ENCODE results near the gene PAGE2B. TPM values are rescaled to one million over a fixed set of nuclear protein-coding genes. Genes with fewer than 3 reads are reported as not detected.

PAGE2B gene
- total RNA-seq, 4 donors from 2014 or later: not detected

GRCh38 chrX:55098691-55099090 is 23.9 kb downstream of the PAGE2B start:
- Histone ChIP-seq H3K27me3 (no peaks in the 10 kb centered on the region), H3K9me3 (no peaks in the 10 kb centered on the region), H3K27ac (no peak overlapping the region), H3K4me1 (no peaks in the 10 kb centered on the region), H3K36me3 (no peaks in the 10 kb centered on the region), H3K4me3 (no peak overlapping the region)
- ATAC-seq: no peak
- TF ChIP-seq, protein P1, sequence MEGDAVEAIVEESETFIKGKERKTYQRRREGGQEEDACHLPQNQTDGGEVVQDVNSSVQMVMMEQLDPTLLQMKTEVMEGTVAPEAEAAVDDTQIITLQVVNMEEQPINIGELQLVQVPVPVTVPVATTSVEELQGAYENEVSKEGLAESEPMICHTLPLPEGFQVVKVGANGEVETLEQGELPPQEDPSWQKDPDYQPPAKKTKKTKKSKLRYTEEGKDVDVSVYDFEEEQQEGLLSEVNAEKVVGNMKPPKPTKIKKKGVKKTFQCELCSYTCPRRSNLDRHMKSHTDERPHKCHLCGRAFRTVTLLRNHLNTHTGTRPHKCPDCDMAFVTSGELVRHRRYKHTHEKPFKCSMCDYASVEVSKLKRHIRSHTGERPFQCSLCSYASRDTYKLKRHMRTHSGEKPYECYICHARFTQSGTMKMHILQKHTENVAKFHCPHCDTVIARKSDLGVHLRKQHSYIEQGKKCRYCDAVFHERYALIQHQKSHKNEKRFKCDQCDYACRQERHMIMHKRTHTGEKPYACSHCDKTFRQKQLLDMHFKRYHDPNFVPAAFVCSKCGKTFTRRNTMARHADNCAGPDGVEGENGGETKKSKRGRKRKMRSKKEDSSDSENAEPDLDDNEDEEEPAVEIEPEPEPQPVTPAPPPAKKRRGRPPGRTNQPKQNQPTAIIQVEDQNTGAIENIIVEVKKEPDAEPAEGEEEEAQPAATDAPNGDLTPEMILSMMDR (IDR thresholded peaks at IDR 0.05): no peak
- TF ChIP-seq EP300 (IDR thresholded peaks at IDR 0.05): no peak
- TF ChIP-seq POLR2AphosphoS5 (IDR thresholded peaks at IDR 0.05): no peak
- TF ChIP-seq POLR2A (IDR thresholded peaks at IDR 0.05): no peak
- WGBS, 2 donors (ENCODE audit: low coverage in 1 of 2): 18 to 28% methylated on average over 2 of the region's 2 CpGs

DNA sequence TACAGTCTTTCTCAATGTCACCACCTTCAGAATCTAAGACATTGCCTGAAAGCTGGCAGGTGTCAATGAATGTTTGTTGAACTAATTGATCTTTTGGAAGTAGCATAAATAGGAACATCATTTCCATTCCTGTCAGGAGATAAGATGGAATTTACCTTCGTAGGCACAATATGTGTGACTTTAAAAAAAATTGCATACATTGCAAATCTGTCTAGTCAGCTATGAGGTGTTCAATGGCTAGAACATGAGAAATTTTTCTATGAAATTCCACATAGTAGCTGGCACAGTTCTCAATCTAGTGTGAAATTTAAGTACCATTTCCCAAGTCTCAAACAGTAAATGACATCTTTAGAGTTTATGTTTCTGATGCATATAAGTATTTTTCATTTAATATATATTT is 24.3 kb downstream of the PAGE2B start:
- ATAC-seq: no peak
- Histone ChIP-seq H3K27ac (no peak overlapping the region), H3K4me1 (no peaks in the 10 kb centered on the region), H3K27me3 (no peaks in the 10 kb centered on the region), H3K4me3 (no peak overlapping the region), H3K36me3 (no peaks in the 10 kb centered on the region), H3K9me3 (no peaks in the 10 kb centered on the region)
- TF ChIP-seq EP300 (IDR thresholded peaks at IDR 0.05) (no peak), POLR2A (IDR thresholded peaks at IDR 0.05) (no peak), POLR2AphosphoS5 (IDR thresholded peaks at IDR 0.05) (no peak)
- TF ChIP-seq, protein P1 (IDR thresholded peaks at IDR 0.05): no peak
- 73% methylated on average over 1 of the region's 1 CpG; no CpG with 5 or more reads in 1 of the 2 donors for WGBS, 2 donors (ENCODE audit: low coverage in 1 of 2)

GRCh38 chrX:55102754-55103153 is 27.9 kb downstream of the PAGE2B start:
- whole genome bisulfite sequencing, 2 donors (ENCODE audit: low coverage in 1 of 2): 58 to 74% methylated on average over 3 of the region's 3 CpGs
- Histone ChIP-seq H3K9me3 (no peaks in the 10 kb centered on the region), H3K36me3 (no peaks in the 10 kb centered on the region), H3K4me1 (no peaks in the 10 kb centered on the region), H3K27me3 (no peaks in the 10 kb centered on the region), H3K4me3 (no peak overlapping the region), H3K27ac (no peak overlapping the region)
- ATAC-seq: no peak
- TF ChIP-seq POLR2A (IDR thresholded peaks at IDR 0.05) (no peak), POLR2AphosphoS5 (IDR thresholded peaks at IDR 0.05) (no peak), EP300 (IDR thresholded peaks at IDR 0.05) (no peak)
- TF ChIP-seq, protein P1 (IDR thresholded peaks at IDR 0.05): no peak

- TF ChIP-seq POLR2AphosphoS5 (IDR thresholded peaks at IDR 0.05): no peak
- TF ChIP-seq, protein P1 (IDR thresholded peaks at IDR 0.05): no peak
- no peak for TF ChIP-seq POLR2A (IDR thresholded peaks at IDR 0.05)
- no peak for TF ChIP-seq EP300 (IDR thresholded peaks at IDR 0.05)
- H3K27ac ChIP-seq: no peak overlapping the region
- H3K4me3 ChIP-seq: no peak overlapping the region
- no peaks in the 10 kb centered on the region for H3K36me3 ChIP-seq
- H3K27me3 ChIP-seq: no peaks in the 10 kb centered on the region
- H3K4me1 ChIP-seq: no peaks in the 10 kb centered on the region
- H3K9me3 ChIP-seq: no peaks in the 10 kb centered on the region
- no peak for ATAC-seq
Measured at GRCh38 chrX:55107262-55107661, 32.4 kb downstream of the PAGE2B start.

GRCh38 chrX:55107911-55108310 is 33.1 kb downstream of the PAGE2B start:
- Histone ChIP-seq H3K36me3 (no peaks in the 10 kb centered on the region), H3K27me3 (no peaks in the 10 kb centered on the region), H3K4me1 (no peaks in the 10 kb centered on the region), H3K9me3 (no peaks in the 10 kb centered on the region), H3K4me3 (no peak overlapping the region), H3K27ac (no peak overlapping the region)
- 39 to 50% methylated on average over 1 to 2 of the region's 2 CpGs for WGBS, 2 donors (ENCODE audit: low coverage in 1 of 2)
- no peak for TF ChIP-seq POLR2A (IDR thresholded peaks at IDR 0.05)
- TF ChIP-seq POLR2AphosphoS5 (IDR thresholded peaks at IDR 0.05): no peak
- no peak for TF ChIP-seq EP300 (IDR thresholded peaks at IDR 0.05)
- TF ChIP-seq, protein P1 (IDR thresholded peaks at IDR 0.05): no peak
- ATAC-seq: no peak
